BE2C (cell line): ENCODE data around the gene FAM98C.

ENCODE experiments used
- DNase-seq: peaks from one replicate; pipeline ENCODE4 v3.0.0-alpha.2; 2020
- H3K27me3 ChIP-seq: fragments of 250-450 bp; sonication (Bioruptor Pico); 2 replicates; pipeline ENCODE4 v1.5.1; 2020; ENCODE audit warnings: mild to moderate bottlenecking
- H3K36me3 ChIP-seq: fragments of 250-450 bp; sonication (Bioruptor Pico); 2 replicates; pipeline ENCODE4 v1.5.1; 2020; ENCODE audit warnings: mild to moderate bottlenecking
- H3K4me1 ChIP-seq: fragments of 250-450 bp; sonication (Bioruptor Pico); 2 replicates; pipeline ENCODE4 v1.5.1; 2020
- H3K4me3 ChIP-seq: 2 replicates; pipeline ENCODE4 v1.5.1; 2011; ENCODE audit warnings: low read depth, low read length
- H3K9me3 ChIP-seq: fragments of 250-450 bp; sonication (Bioruptor Pico); 2 replicates; pipeline ENCODE4 v1.5.1; 2020
- TF ChIP-seq, protein P1 (sequence below): IDR thresholded peaks from 2 replicates; pipeline ENCODE4 v1.5.1; 2012; ENCODE audit warnings: mild to moderate bottlenecking, low read depth, low read length

FAM98C gene

DNA sequence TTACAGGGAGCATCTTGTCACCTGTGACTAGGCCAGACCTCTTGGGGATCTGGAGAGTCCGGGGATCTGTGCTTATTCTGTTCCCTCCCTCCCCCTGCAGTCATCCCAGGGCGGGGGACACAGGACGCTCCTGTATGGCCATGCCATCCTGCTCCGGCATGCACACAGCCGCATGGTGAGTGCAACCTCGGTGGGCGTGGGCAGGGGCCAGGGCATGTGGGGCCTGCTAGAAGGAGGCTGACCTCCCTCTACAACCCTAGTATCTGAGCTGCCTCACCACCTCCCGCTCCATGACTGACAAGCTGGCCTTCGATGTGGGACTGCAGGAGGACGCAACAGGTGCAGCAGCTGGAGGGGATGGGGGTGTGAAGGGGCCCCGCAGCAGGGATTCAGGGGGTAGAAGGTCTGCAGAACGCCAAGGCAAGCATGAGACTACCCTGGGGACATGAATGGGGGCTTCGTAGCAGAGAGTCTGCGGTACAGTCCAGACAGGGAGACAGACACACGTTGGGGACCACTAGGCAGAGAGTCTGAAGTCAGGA lies 40.6 kb downstream of the FAM98C start:
- Histone ChIP-seq H3K36me3 (no peaks in the 10 kb centered on the region), H3K4me1 (no peaks in the 10 kb centered on the region), H3K4me3 (no peak overlapping the region), H3K9me3 (no peaks in the 10 kb centered on the region), H3K27me3 (no peaks in the 10 kb centered on the region)
- TF ChIP-seq, protein P1, sequence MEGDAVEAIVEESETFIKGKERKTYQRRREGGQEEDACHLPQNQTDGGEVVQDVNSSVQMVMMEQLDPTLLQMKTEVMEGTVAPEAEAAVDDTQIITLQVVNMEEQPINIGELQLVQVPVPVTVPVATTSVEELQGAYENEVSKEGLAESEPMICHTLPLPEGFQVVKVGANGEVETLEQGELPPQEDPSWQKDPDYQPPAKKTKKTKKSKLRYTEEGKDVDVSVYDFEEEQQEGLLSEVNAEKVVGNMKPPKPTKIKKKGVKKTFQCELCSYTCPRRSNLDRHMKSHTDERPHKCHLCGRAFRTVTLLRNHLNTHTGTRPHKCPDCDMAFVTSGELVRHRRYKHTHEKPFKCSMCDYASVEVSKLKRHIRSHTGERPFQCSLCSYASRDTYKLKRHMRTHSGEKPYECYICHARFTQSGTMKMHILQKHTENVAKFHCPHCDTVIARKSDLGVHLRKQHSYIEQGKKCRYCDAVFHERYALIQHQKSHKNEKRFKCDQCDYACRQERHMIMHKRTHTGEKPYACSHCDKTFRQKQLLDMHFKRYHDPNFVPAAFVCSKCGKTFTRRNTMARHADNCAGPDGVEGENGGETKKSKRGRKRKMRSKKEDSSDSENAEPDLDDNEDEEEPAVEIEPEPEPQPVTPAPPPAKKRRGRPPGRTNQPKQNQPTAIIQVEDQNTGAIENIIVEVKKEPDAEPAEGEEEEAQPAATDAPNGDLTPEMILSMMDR = no peak
- no peak for DNase-seq

GRCh38 chr19:38444026-38444425 lies 41.1 kb downstream of the FAM98C start:
- Histone ChIP-seq H3K27me3 (no peaks in the 10 kb centered on the region), H3K36me3 (no peaks in the 10 kb centered on the region), H3K4me1 (no peaks in the 10 kb centered on the region), H3K4me3 (no peak overlapping the region), H3K9me3 (no peaks in the 10 kb centered on the region)
- TF ChIP-seq, protein P1 = no peak
- no peak for DNase-seq

- TF ChIP-seq, protein P1 = no peak
- no peak for DNase-seq
- no peaks in the 10 kb centered on the region for H3K4me1 ChIP-seq
- H3K27me3 ChIP-seq = no peaks in the 10 kb centered on the region
- no peak overlapping the region for H3K4me3 ChIP-seq
- no peaks in the 10 kb centered on the region for H3K9me3 ChIP-seq
- no peaks in the 10 kb centered on the region for H3K36me3 ChIP-seq
Observed at GRCh38 chr19:38445362-38445761, 42.5 kb downstream of the FAM98C start.

DNA sequence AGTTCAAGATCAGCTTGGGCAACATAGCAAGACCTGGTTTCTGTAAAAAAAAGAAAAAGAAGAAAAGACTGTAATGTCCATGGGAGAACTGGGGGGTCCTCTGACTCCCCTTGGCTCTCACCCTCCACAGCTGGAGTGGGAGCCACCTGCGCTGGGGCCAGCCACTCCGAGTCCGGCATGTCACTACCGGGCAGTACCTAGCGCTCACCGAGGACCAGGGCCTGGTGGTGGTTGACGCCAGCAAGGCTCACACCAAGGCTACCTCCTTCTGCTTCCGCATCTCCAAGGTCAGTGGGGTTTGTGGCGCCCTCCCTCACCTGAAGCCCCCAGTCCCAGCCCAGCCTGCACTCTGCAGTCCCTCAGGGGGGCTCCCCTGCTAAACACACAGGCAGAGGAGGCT lies 45.3 kb downstream of the FAM98C start:
- peaks cover 3% of the 10 kb centered on the region; the same call in 1 of the 2 replicates for H3K9me3 ChIP-seq
- H3K4me1 ChIP-seq = no peaks in the 10 kb centered on the region

GRCh38 chr19:38449518-38449917 lies 46.6 kb downstream of the FAM98C start:
- no peak for DNase-seq
- H3K4me3 ChIP-seq = no peak overlapping the region
- H3K27me3 ChIP-seq = no peaks in the 10 kb centered on the region
- H3K4me1 ChIP-seq = no peaks in the 10 kb centered on the region
- TF ChIP-seq, protein P1 = no peak
- H3K9me3 ChIP-seq = peaks cover 3% of the 10 kb centered on the region; the same call in 1 of the 2 replicates
- H3K36me3 ChIP-seq = no peaks in the 10 kb centered on the region

More for the DNA sequence above, 45.3 kb downstream of the FAM98C start:
- no peak for DNase-seq
- Histone ChIP-seq H3K36me3 (no peaks in the 10 kb centered on the region), H3K27me3 (no peaks in the 10 kb centered on the region), H3K4me3 (no peak overlapping the region)
- TF ChIP-seq, protein P1 = no peak

DNA sequence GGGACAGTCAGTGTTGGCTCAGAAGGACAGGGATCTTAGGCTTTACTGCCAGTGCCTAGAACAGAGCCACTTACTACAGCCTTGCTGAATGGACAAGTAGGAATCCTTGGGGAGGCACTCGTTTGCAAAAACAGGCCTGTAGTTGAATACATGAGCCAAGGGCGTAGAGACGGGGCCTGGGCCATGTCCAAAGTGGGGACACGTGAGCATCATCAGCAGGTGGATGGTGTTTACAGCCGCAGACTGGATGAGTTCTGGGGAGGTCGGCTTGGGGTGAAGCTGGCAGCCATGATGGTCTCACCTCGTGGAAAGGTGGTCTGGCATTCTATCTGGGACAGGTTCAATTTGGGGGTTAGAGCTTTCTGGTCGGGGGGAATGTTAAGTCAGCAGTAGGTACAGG lies 48.1 kb downstream of the FAM98C start:
- TF ChIP-seq, protein P1 = no peak
- no peak for DNase-seq

More for the DNA sequence above, 48.1 kb downstream of the FAM98C start:
- Histone ChIP-seq H3K27me3 (no peaks in the 10 kb centered on the region), H3K9me3 (peaks cover 3% of the 10 kb centered on the region; the same call in 1 of the 2 replicates), H3K4me1 (no peaks in the 10 kb centered on the region), H3K4me3 (no peak overlapping the region), H3K36me3 (no peaks in the 10 kb centered on the region)
